Adipocyte (in vitro differentiated cells): ENCODE results near the gene SPATA31D1.
"Not testable (repeated sequence)": the region's sequence is repeated elsewhere in the genome, so short reads cannot be mapped to it uniquely, and the experiment has no call there.

Source experiments
- DNase-seq: peaks from one replicate; pipeline ENCODE4 v3.0.0-alpha.2; 2015; ENCODE audit warnings: low read depth
- H3K27me3 ChIP-seq: replicated peaks from 2 replicates; pipeline ENCODE4 v1.7.0; 2013; ENCODE audit warnings: mild to moderate bottlenecking, low read length, moderate library complexity; ENCODE audit not compliant: control insufficient read depth, insufficient read depth
- H3K36me3 ChIP-seq: 2 replicates; pipeline ENCODE4 v1.7.0; 2013; ENCODE audit warnings: low read length, mild to moderate bottlenecking, moderate library complexity; ENCODE audit not compliant: control insufficient read depth, insufficient read depth, severe bottlenecking
- H3K4me1 ChIP-seq: 2 replicates; pipeline ENCODE4 v1.7.0; 2013; ENCODE audit warnings: mild to moderate bottlenecking, low read length, moderate library complexity; ENCODE audit not compliant: control insufficient read depth, insufficient read depth
- H3K4me3 ChIP-seq: 2 replicates; pipeline ENCODE4 v1.7.0; 2013; ENCODE audit warnings: mild to moderate bottlenecking, low read length, moderate library complexity
- H3K9ac ChIP-seq: 2 replicates; pipeline ENCODE4 v1.7.0; 2013; ENCODE audit warnings: mild to moderate bottlenecking, low read length, moderate library complexity
- H3K9me3 ChIP-seq: 2 replicates; pipeline ENCODE4 v1.7.0; 2013; ENCODE audit warnings: mild to moderate bottlenecking, low read length, moderate library complexity; ENCODE audit not compliant: control insufficient read depth

SPATA31D1 gene

DNA sequence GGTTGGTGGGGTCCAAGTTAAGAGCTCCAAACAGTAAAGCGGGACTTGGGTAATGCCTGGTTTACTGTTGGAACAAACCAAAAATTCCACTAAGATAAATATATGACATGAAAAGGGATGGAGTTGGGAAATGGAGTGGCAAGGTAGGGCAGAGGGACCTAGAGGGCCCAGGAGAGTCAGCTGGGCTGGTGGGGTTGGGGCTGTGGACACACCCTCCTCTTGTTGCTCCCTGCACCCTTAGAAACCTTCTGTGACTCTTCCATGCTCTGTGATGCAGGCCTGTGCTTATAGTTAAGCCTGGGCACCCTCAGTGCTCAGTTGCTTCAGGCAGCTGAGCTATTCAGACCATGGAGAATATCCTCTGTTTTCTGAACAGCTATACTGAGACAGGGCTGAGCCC lies at the start of gene SPATA31D1:
Gene SPATA31D1 (plus strand): TSS at position 301 of the 400 bp plus-strand sequence. CDS start 47 bp downstream, at position 348.
- not testable (repeated sequence) for H3K9ac ChIP-seq, H3K36me3 ChIP-seq, H3K9me3 ChIP-seq, DNase-seq, H3K4me3 ChIP-seq, H3K4me1 ChIP-seq, H3K27me3 ChIP-seq

DNA sequence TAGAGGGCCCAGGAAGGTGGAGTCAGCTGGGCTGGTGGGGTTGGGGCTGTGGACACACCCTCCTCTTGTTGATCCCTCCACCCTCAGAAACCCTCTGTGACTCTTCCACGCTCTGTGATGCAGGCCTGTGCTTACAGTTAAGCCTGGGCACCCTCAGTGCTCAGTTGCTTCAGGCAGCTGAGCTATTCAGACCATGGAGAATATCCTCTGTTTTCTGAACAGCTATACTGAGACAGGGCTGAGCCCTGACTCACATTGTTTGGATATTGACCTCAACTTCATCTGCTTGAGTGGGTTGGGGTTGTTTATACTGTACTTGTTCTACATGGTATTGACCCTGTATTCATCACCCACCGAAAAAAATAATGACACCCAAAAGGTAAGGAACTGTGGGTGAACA lies 45.2 kb upstream of the SPATA31D1 start, which contains the start of gene SPATA31D3:
Gene SPATA31D3 (plus strand): TSS at position 108 of the 400 bp plus-strand sequence. CDS start 86 bp downstream, at position 194.
- not testable (repeated sequence) for H3K9ac ChIP-seq, H3K4me3 ChIP-seq, H3K27me3 ChIP-seq, H3K4me1 ChIP-seq, H3K36me3 ChIP-seq, DNase-seq, H3K9me3 ChIP-seq

- not testable (repeated sequence) for H3K9me3 ChIP-seq, H3K4me1 ChIP-seq, H3K4me3 ChIP-seq, DNase-seq, H3K36me3 ChIP-seq, H3K9ac ChIP-seq, H3K27me3 ChIP-seq
Observed at GRCh38 chr9:81948650-81949049, 39.9 kb upstream of the SPATA31D1 start.

GRCh38 chr9:81953096-81953495 lies 35.5 kb upstream of the SPATA31D1 start:
- Histone ChIP-seq H3K4me1 (no peaks in the 10 kb centered on the region), H3K9ac (no peak overlapping the region), H3K27me3 (no peaks in the 10 kb centered on the region), H3K4me3 (no peak overlapping the region), H3K36me3 (no peaks in the 10 kb centered on the region), H3K9me3 (peaks cover 23% of the 10 kb centered on the region)
- no peak for DNase-seq

GRCh38 chr9:81955625-81956024 lies 32.9 kb upstream of the SPATA31D1 start:
- Histone ChIP-seq H3K27me3 (no peaks in the 10 kb centered on the region), H3K4me3 (no peak overlapping the region), H3K36me3 (no peaks in the 10 kb centered on the region)

DNA sequence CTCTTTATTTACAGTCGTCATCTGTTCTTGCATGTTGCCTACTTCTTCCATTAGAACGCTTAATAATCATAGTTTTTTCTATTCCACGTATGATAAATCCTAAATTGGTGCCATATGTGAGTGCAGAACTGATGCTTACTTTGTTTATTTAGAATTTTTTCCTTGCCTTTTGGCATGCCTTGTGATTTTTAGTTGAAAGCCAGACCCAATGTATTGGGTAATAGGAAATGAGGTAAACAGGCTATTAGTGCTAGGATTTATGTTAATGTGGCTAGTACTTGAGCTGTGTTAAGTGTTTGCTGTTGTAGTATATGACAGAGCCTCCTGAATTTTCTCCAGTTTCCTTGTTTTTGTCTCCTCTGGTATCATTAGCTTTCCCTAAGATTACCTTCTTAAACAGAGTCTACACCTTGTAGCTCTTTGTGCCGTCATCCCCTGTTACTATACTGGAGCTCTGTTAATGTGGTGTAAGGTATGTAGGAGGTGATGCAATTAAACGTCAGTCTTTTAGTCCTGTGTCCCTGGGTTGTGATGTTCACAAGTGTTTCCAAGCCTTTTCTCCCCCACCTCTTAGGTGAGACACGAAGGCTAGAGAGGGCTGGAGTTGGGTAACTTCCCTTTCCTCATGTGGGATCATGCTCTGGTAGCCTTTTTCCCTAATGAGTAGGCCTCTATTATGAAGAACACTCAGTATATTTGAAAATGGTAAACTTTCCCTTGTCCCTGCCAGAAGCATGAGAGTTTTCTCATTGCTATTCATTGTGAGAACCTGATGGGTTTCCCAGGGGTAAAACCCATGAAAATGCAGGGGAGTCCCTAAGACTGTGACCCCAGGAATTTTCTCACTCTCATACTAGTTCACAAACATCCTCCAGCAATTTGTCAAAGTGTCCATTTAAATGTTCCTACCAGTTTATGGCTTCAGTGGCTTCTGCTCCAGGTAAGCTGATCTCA lies 24.1 kb upstream of the SPATA31D1 start:
- Histone ChIP-seq H3K9ac (no peak overlapping the region), H3K4me3 (no peak overlapping the region), H3K27me3 (no peaks in the 10 kb centered on the region), H3K36me3 (no peaks in the 10 kb centered on the region), H3K4me1 (no peaks in the 10 kb centered on the region), H3K9me3 (peaks cover 6% of the 10 kb centered on the region)
- peak; percentile 51 for DNase-seq

More at GRCh38 chr9:81955625-81956024, 32.9 kb upstream of the SPATA31D1 start:
- H3K9ac ChIP-seq: no peak overlapping the region
- no peak for DNase-seq
- peaks cover 18% of the 10 kb centered on the region for H3K9me3 ChIP-seq
- no peaks in the 10 kb centered on the region for H3K4me1 ChIP-seq

GRCh38 chr9:81968026-81968425 lies 20.5 kb upstream of the SPATA31D1 start:
- H3K4me3 ChIP-seq: no peak overlapping the region
- no peak for DNase-seq
- peaks cover 4% of the 10 kb centered on the region for H3K27me3 ChIP-seq
- H3K9ac ChIP-seq: no peak overlapping the region
- no peaks in the 10 kb centered on the region for H3K4me1 ChIP-seq
- H3K9me3 ChIP-seq: peaks cover 6% of the 10 kb centered on the region
- no peaks in the 10 kb centered on the region for H3K36me3 ChIP-seq

DNA sequence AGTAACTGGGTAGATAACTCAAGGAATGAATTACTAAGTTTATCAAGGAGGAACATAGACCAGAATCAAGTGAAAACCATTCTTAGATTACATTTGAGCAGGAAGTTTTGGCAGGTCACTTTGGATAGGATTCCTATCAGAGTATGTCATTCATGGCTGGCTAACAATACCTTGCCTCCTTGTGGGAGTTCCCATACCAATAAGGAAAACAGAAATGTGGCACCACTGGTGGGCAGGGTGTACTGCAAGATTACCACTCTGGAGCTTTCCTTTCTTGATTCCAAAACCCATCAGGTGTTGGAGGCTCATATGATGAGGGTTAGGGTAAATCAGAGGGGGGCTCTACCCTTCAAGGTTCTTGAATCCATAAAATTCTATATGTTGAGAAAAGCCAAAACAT lies 18.6 kb upstream of the SPATA31D1 start:
- Histone ChIP-seq H3K9ac (no peak overlapping the region), H3K4me3 (no peak overlapping the region)
- peak; percentile 7 for DNase-seq

GRCh38 chr9:81971727-81972126 lies 16.8 kb upstream of the SPATA31D1 start:
- H3K4me3 ChIP-seq: no peak overlapping the region

More for the DNA sequence above, 18.6 kb upstream of the SPATA31D1 start:
- no peaks in the 10 kb centered on the region for H3K36me3 ChIP-seq
- peaks cover 4% of the 10 kb centered on the region for H3K27me3 ChIP-seq
- peaks cover 3% of the 10 kb centered on the region for H3K9me3 ChIP-seq
- no peaks in the 10 kb centered on the region for H3K4me1 ChIP-seq

DNA sequence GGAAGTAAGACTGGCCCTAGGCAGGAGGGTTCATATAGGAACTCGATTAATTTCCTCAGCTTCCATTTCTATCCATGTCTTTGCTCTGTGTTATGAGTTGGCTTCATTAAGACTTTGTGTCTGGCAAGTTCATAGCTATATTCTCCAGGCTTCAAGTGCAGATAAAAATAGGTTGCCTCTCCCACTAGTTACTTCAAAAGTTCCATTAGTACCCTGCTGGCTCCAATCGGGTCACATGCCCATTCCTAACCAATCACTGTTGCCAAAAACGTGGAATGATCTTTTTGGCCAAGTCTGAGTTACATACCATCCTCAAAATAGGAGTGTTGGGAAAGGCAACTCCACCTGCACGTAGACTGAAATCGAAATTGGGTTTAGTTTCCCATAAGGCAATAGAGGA lies 13.8 kb upstream of the SPATA31D1 start:
- Histone ChIP-seq H3K27me3 (peaks cover 4% of the 10 kb centered on the region), H3K4me3 (no peak overlapping the region), H3K4me1 (no peaks in the 10 kb centered on the region), H3K9ac (no peak overlapping the region), H3K36me3 (no peaks in the 10 kb centered on the region), H3K9me3 (peaks cover 3% of the 10 kb centered on the region)
- no peak for DNase-seq

More at GRCh38 chr9:81971727-81972126, 16.8 kb upstream of the SPATA31D1 start:
- Histone ChIP-seq H3K4me1 (no peaks in the 10 kb centered on the region), H3K9ac (no peak overlapping the region), H3K27me3 (peaks cover 4% of the 10 kb centered on the region), H3K9me3 (peaks cover 3% of the 10 kb centered on the region), H3K36me3 (no peaks in the 10 kb centered on the region)
- DNase-seq: no peak

DNA sequence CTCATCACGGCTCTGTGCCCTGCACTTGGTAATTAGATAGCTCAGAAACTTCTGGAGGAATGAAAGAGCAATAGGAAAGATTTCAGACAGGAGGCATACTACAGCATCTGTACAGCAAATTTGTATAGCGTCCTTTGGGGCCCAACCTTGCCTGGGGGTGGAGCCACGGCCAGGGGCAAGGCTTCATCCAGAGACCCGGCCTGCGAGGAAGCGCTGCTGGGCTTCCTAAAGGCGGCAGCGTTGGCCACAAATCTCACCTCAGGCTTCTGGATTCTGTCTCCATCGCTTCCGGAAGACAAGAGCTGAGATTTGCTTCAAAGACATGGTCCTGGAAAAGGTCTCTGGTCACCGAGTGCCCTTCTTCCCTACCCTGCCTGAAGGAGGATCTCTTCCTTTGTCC lies 12.2 kb upstream of the SPATA31D1 start:
- no peak overlapping the region for H3K9ac ChIP-seq
- no peaks in the 10 kb centered on the region for H3K36me3 ChIP-seq
- no peaks in the 10 kb centered on the region for H3K27me3 ChIP-seq
- H3K9me3 ChIP-seq: peaks cover 3% of the 10 kb centered on the region
- no peak overlapping the region for H3K4me3 ChIP-seq
- no peak for DNase-seq
- H3K4me1 ChIP-seq: no peaks in the 10 kb centered on the region
